ENCODE results near the gene ATRNL1. TPM values are rescaled to one million over a fixed set of nuclear protein-coding genes. Genes with fewer than 3 reads are reported as not detected.

Gene ATRNL1
- total RNA-seq: under 0.01 and 0.16 TPM in 2 replicates

DNA sequence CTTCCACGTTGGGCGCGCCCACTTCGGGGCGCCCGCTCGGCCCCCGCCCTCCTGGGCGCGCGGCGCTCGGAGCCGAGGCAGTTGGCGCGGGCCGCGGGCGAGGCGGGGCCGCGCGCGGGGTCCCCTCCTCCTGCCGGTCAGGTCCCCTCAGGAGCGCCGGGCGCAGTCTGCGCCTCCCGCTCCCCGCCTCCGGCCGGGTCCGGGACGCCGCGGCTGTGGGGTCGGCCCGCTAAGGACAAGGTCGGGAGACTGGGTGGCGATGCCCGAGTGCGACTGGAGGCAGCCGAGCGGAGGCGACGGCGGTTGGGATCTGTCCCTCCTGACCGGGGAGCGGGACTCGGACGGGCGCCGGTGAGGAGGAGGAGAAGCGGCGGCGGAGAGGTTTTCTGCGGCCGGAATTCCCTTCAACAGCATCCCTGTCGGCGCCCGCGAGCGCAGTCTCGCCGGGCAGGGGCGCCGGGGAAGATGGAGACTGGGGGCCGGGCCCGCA, at the start of gene ATRNL1:
ATRNL1 (plus strand) TSS at position 80 of the 490 bp plus-strand sequence; CDS start at position 466, 386 bp downstream.

Other genes starting within 250 kb of the ATRNL1 start
- gene TRUB1, start 155.2 kb upstream of the ATRNL1 start, total RNA-seq: 19.3 and 20.8 TPM in 2 replicates

Data from cardiac atrium fibroblast (primary cell).